Keratinocyte (primary cell): ENCODE measurements around the gene GMPR2. TPM values are rescaled to one million over a fixed set of nuclear protein-coding genes. Genes with fewer than 3 reads are reported as not detected.

Source experiments
- DNase-seq: peaks from one replicate; pipeline ENCODE4 v3.0.0-alpha.2; 2011; ENCODE audit warnings: low read depth, missing footprints, low spot score
- FAIRE-seq: peaks from 2 replicates; lab custom pipeline; 2011; peaks lifted over from hg19 to GRCh38; lab: Jason Lieb, UNC
- H2AFZ ChIP-seq: 2 replicates; pipeline ENCODE4 v1.6.0; 2012; ENCODE audit warnings: low read length, control low read depth, inconsistent platforms; ENCODE audit not compliant: control insufficient read depth
- H3K27ac ChIP-seq: 2 replicates; pipeline ENCODE4 v1.5.1; 2011; ENCODE audit warnings: low read length; ENCODE audit not compliant: control insufficient read depth, insufficient read depth
- H3K27me3 ChIP-seq: 3 replicates; pipeline ENCODE4 v1.6.0; 2011; ENCODE audit warnings: low read length; ENCODE audit not compliant: control insufficient read depth, insufficient read depth; ENCODE audit errors: extremely low read depth
- H3K36me3 ChIP-seq, 2 experiments: 2 replicates in 1 of 2; 3 replicates in 1 of 2; pipeline ENCODE4 v1.5.1; 2011; ENCODE audit warnings: low read length in 2 of 2, mild to moderate bottlenecking in 1 of 2; ENCODE audit not compliant: control insufficient read depth in 2 of 2, insufficient read depth in 2 of 2; ENCODE audit errors: extremely low read depth in 1 of 2
- H3K4me1 ChIP-seq: 3 replicates; pipeline ENCODE4 v1.5.1; 2011; ENCODE audit warnings: low read length; ENCODE audit not compliant: control insufficient read depth, insufficient read depth; ENCODE audit errors: extremely low read depth
- H3K4me2 ChIP-seq: 3 replicates; pipeline ENCODE4 v1.6.0; 2011; ENCODE audit warnings: low read depth, low read length; ENCODE audit not compliant: control insufficient read depth, insufficient read depth; ENCODE audit errors: extremely low read depth
- H3K4me3 ChIP-seq, 3 experiments: fragments of 200-600 bp in 1 of 3; sonication (generic) in 1 of 3; 2 replicates in 2 of 3; 3 replicates in 1 of 3; pipeline ENCODE4 v1.5.1; 2011 to 2016; ENCODE audit warnings: low read length in 3 of 3, mild to moderate bottlenecking in 3 of 3, control low read depth in 2 of 3, inconsistent platforms in 1 of 3, low read depth in 1 of 3, mixed read lengths in 1 of 3, mixed run types in 1 of 3, moderate library complexity in 1 of 3; ENCODE audit not compliant: control insufficient read depth in 2 of 3, insufficient read depth in 2 of 3; ENCODE audit errors: extremely low read depth in 1 of 3
- H3K79me2 ChIP-seq: 2 replicates; pipeline ENCODE4 v1.6.0; 2012; ENCODE audit warnings: low read length; ENCODE audit not compliant: control insufficient read depth, insufficient read depth
- H3K9ac ChIP-seq: 3 replicates; pipeline ENCODE4 v1.6.0; 2011; ENCODE audit warnings: low read length; ENCODE audit not compliant: control insufficient read depth, insufficient read depth; ENCODE audit errors: extremely low read depth
- H3K9me1 ChIP-seq: 3 replicates; pipeline ENCODE4 v1.6.0; 2011; ENCODE audit warnings: low read length; ENCODE audit not compliant: control insufficient read depth, insufficient read depth; ENCODE audit errors: extremely low read depth
- H3K9me3 ChIP-seq: 2 replicates; pipeline ENCODE4 v1.5.1; 2012; ENCODE audit warnings: low read depth, low read length; ENCODE audit not compliant: control insufficient read depth
- H4K20me1 ChIP-seq: 3 replicates; pipeline ENCODE4 v1.6.0; 2011; ENCODE audit warnings: low read length; ENCODE audit not compliant: control insufficient read depth, insufficient read depth; ENCODE audit errors: extremely low read depth
- EZH2 ChIP-seq: IDR thresholded peaks from one replicate; pipeline ENCODE4 v1.6.1; 2012; ENCODE audit warnings: inconsistent platforms, mild to moderate bottlenecking, low read length, moderate library complexity
- dilution Hi-C: fragments of 300-500 bp; cut with MboI; formaldehyde crosslinking; loops from one replicate; pipeline ENCODE4 v1.7.0; 2020; ENCODE audit warnings: low sequenced_read_pairs; ENCODE audit not compliant: extremely low pct_ligation_motif_present
- polyA plus RNA-seq, 5 experiments: library from polyadenylated mRNA; depleted of rRNA in 3 of 5; stranded (reverse) in 3 of 5; stranded (forward) in 1 of 5; unstranded in 1 of 5; fragments of >200 nt; gene quantifications; 1 replicate in 1 of 5; 2 replicates in 3 of 5; 3 replicates in 1 of 5; pipeline versions ENCODE4 v1.2.1 to v1.2.3, GENCODE V29; 2011 to 2012; ENCODE audit warnings: missing spikeins in 2 of 5, low read depth in 1 of 5, low replicate concordance in 1 of 5
- TF ChIP-seq, protein P1 (sequence below), 3 experiments: IDR thresholded peaks in 1 of 3; conservative IDR thresholded peaks in 1 of 3; optimal IDR thresholded peaks in 1 of 3; 2 replicates in 2 of 3; 3 replicates in 1 of 3; pipeline versions ENCODE3 to v1.5.1; 2011; ENCODE audit warnings: low read length in 3 of 3, mild to moderate bottlenecking in 3 of 3, moderate library complexity in 2 of 3, control low read depth in 1 of 3, inconsistent platforms in 1 of 3; ENCODE audit not compliant: insufficient read depth in 2 of 3; ENCODE audit errors: extremely low read depth in 1 of 3

The GMPR2 gene
- polyA plus RNA-seq, 1 donor (not counting 4 experiments of a cell fraction or from before 2014, with no cell fraction given) = 84.6 TPM

DNA sequence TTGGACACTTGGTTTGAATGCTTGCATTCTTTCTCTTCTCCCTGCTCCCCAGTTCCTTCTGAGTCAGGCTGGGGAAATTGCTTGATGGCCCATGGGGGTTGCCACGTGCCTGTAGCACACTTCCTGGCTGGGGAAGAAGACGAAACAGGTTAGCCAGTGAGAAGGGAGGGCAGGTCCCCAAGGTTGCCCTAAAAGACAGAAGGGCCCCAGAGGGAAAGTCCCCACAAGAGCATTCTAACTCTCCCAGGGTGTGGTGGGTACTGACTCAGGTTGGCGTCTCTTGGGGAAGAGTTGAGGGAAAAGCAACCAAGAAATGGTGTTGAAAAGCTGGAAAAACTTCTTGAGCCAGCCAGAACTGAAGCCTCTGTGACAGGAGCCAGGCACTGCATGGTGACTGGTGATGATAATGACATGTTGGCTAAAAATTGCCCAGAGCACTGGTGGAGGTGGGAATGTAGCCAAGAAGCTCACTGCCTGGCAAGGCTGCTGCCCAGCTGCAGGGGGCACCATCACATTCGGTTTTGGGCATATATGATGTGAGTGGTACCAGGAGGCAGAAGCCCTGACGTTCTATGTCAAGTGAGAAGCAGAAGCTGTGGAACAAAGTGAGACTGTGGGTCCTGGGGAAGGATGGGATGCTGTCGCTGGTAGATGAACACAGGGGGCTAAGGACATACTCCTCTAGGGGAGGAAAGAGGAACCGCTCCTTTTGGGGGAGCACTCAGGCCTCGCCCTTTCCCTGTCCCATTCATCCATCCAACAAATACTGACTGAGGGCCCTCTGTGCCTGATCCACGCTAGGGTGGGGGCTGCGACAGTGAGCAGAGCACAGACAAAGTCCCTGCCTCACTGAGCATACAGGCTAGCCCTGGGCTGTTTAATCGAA is 46.8 kb downstream of the GMPR2 start:
- Histone ChIP-seq H3K9me3 (no peaks in the 10 kb centered on the region), H3K9me1 (no peaks in the 10 kb centered on the region), H3K9ac (no peak overlapping the region), H3K36me3 (no peaks in the 10 kb centered on the region), H3K27ac (no peak overlapping the region), H3K4me2 (no peak overlapping the region), H3K4me1 (peaks cover 24% of the 10 kb centered on the region), H3K4me3 (no peak overlapping the region), H3K79me2 (no peaks in the 10 kb centered on the region), H4K20me1 (no peaks in the 10 kb centered on the region), H2AFZ (no peak overlapping the region), H3K27me3 (no peaks in the 10 kb centered on the region)
- FAIRE-seq (no peak), DNase-seq (no peak)
- TF ChIP-seq, protein P1, sequence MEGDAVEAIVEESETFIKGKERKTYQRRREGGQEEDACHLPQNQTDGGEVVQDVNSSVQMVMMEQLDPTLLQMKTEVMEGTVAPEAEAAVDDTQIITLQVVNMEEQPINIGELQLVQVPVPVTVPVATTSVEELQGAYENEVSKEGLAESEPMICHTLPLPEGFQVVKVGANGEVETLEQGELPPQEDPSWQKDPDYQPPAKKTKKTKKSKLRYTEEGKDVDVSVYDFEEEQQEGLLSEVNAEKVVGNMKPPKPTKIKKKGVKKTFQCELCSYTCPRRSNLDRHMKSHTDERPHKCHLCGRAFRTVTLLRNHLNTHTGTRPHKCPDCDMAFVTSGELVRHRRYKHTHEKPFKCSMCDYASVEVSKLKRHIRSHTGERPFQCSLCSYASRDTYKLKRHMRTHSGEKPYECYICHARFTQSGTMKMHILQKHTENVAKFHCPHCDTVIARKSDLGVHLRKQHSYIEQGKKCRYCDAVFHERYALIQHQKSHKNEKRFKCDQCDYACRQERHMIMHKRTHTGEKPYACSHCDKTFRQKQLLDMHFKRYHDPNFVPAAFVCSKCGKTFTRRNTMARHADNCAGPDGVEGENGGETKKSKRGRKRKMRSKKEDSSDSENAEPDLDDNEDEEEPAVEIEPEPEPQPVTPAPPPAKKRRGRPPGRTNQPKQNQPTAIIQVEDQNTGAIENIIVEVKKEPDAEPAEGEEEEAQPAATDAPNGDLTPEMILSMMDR (optimal IDR thresholded peaks at IDR 0.05 in 1 of 3, IDR thresholded peaks at IDR 0.05 in 1 of 3, conservative IDR thresholded peaks at IDR 0.05 in 1 of 3; ENCODE audit: extremely low read depth in 1 of 3, insufficient read depth in 2 of 3, low read length in 3 of 3) = peak; percentile 56 to 80 (median 66)
- TF ChIP-seq EZH2 = no peak
- dilution Hi-C loops = no loop called here

DNA sequence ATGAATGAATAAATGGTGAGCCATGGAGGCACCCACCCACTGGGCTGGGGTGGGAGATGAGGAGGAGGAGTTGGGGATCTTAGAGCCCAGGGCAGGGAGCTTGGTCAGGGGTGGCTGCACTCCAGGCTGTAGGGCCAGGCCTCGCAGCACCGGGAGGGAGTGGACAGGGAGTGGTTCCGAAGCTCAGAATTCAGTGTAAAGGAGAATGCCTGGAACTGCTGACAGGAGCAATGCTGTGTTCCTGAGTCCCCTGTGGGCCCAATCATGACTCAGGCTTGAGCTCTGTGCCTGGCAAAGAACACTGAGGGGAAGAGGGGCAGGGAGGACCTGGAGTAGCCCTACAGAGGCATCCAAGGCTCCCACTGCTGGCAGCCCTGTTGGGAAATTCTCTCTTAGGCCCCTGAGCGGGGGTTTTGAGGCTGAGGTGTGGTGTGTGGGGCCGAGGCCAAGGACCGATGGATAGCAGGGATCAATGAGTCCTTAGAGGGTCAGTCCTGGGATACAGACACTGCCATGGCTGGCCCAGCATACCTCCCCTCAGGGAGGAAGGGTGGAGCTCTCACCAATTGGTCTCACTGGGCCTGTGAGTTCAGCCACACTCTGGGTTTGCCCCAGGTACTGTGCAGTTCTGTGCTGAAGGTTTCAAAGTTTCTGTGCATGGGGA is 48.2 kb downstream of the GMPR2 start:
- Histone ChIP-seq H3K4me3 (no peak overlapping the region), H3K9ac (no peak overlapping the region), H4K20me1 (no peaks in the 10 kb centered on the region), H3K79me2 (no peaks in the 10 kb centered on the region), H3K9me1 (no peaks in the 10 kb centered on the region), H3K9me3 (no peaks in the 10 kb centered on the region), H3K36me3 (no peaks in the 10 kb centered on the region), H3K4me2 (no peak overlapping the region), H2AFZ (no peak overlapping the region), H3K27ac (no peak overlapping the region), H3K4me1 (peaks cover 22% of the 10 kb centered on the region), H3K27me3 (no peaks in the 10 kb centered on the region)
- DNase-seq (no peak), FAIRE-seq (no peak)
- dilution Hi-C loops = no loop called here
- no peak for TF ChIP-seq EZH2
- TF ChIP-seq, protein P1 (optimal IDR thresholded peaks at IDR 0.05 in 1 of 3, IDR thresholded peaks at IDR 0.05 in 1 of 3, conservative IDR thresholded peaks at IDR 0.05 in 1 of 3; ENCODE audit: extremely low read depth in 1 of 3, insufficient read depth in 2 of 3, low read length in 3 of 3) = no peak
